ENCODE data around the gene DOCK3. TPM values are rescaled to one million over a fixed set of nuclear protein-coding genes. Genes with fewer than 3 reads are reported as not detected.
"Not testable (repeated sequence)": the region's sequence is repeated elsewhere in the genome, so short reads cannot be mapped to it uniquely, and the experiment has no call there.

DOCK3 gene
- total RNA-seq, 2 donors from 2014 or later, result 7.2 to 9.7 TPM

DNA sequence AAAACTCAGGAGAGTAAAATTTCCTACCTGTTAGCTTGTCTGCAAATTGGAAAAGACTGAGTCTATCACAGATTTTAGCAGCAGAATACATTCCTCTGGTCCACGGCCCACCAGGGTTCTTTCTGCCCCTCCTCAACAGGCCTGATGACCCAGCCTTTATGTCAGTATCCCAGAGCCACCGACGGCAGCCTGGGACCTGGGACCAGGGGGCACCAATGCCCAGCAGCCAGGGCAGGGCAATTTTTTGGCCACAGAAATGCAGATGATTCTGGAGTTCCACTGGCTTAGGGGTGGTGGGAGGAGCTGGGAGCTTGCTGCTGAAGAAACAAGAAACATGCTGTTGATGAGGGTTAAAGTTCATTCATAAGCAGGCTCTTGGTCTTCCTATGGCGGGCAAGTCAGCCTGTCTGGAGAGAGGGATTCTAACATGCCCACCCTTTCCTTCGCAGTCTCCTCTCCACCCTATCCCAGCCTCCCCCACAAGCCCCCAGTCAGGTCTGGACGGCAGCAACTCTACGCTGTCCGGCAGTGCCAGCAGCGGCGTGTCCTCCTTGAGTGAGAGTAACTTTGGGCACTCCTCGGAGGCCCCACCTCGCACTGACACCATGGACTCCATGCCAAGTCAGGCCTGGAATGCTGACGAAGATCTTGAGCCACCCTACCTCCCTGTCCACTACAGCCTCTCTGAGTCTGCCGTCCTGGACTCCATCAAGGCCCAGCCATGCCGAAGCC, 706.0 kb downstream of the DOCK3 start:
- H3K27ac Mint-ChIP-seq, result no peak overlapping the region
- no peaks in the 10 kb centered on the region for H3K27me3 Mint-ChIP-seq (ENCODE audit: low read depth)
- no peaks in the 10 kb centered on the region for H3K9me3 Mint-ChIP-seq
- no peak for DNase-seq
- H3K4me3 Mint-ChIP-seq, result no peak overlapping the region
- H3K4me1 Mint-ChIP-seq (ENCODE audit: low read depth), result peaks cover 27% of the 10 kb centered on the region
- H3K36me3 Mint-ChIP-seq (ENCODE audit: insufficient read depth in 2 of 2), result peaks cover 7 to 8% of the 10 kb centered on the region in 2 donors
- no peak for ATAC-seq (replicated peaks in 1 of 2)

DNA sequence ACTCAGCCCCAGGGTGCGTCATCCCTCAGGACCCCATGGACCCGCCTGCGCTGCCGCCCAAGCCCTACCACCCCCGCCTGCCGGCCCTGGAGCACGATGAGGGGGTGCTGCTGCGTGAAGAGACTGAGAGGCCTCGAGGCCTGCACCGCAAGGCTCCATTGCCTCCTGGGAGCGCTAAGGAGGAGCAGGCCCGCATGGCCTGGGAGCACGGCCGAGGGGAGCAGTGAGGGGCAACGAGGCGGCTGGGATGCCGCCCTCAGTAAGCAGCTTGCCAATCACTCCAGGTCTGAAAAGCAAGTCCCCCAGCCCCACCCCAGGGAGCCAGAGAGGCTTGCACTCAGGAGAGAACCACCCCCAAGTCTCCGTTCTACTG, 706.6 kb downstream of the DOCK3 start:
- Mint-ChIP-seq H3K4me1 (ENCODE audit: low read depth) (peaks cover 33% of the 10 kb centered on the region), H3K27ac (no peak overlapping the region), H3K4me3 (no peak overlapping the region), H3K36me3 (ENCODE audit: insufficient read depth in 2 of 2) (peaks cover 8 to 11% of the 10 kb centered on the region in 2 donors), H3K9me3 (no peaks in the 10 kb centered on the region), H3K27me3 (ENCODE audit: low read depth) (no peaks in the 10 kb centered on the region)
- DNase-seq (no peak), ATAC-seq (replicated peaks in 1 of 2) (no peak)

DNA sequence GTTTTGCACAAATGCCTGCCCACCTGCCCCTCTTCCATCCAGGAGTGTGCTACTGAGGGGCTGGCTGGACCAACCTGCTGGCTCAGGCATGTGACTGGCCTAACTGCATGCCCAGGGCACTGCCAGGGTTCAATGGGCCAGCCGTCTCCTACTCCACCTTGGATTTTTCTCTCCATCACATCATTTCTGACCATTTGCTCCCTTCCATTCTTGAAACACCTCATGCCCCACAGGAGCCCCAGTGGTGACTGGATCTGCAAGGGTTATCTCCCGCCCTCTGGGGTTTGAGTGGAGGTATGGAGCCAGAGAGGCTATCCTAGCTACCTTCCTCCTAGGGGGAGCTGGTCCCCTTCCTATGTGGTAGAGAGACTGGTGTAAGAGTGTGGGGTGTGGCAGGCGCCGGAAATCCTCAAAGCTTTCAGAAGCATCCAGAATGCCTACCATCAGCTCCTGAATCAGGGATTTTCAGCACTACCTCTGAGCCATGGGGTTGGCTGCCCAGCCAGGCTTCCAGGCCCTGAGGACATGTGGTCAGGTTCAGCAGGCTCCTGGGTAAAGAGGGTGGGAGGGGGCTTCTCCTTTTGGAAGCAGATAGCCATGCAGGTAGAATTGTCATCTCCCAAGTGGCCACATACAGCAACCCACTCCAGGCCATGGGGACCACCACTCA, 707.5 kb downstream of the DOCK3 start:
- H3K36me3 Mint-ChIP-seq (ENCODE audit: insufficient read depth in 2 of 2), result peaks cover 8 to 14% of the 10 kb centered on the region in 2 donors
- H3K4me3 Mint-ChIP-seq, result no peak overlapping the region
- H3K4me1 Mint-ChIP-seq (ENCODE audit: low read depth), result peaks cover 42% of the 10 kb centered on the region
- ATAC-seq (replicated peaks in 1 of 2) (no peak), DNase-seq (no peak)
- H3K27ac Mint-ChIP-seq, result no peak overlapping the region
- H3K9me3 Mint-ChIP-seq, result no peaks in the 10 kb centered on the region
- H3K27me3 Mint-ChIP-seq (ENCODE audit: low read depth), result no peaks in the 10 kb centered on the region

DNA sequence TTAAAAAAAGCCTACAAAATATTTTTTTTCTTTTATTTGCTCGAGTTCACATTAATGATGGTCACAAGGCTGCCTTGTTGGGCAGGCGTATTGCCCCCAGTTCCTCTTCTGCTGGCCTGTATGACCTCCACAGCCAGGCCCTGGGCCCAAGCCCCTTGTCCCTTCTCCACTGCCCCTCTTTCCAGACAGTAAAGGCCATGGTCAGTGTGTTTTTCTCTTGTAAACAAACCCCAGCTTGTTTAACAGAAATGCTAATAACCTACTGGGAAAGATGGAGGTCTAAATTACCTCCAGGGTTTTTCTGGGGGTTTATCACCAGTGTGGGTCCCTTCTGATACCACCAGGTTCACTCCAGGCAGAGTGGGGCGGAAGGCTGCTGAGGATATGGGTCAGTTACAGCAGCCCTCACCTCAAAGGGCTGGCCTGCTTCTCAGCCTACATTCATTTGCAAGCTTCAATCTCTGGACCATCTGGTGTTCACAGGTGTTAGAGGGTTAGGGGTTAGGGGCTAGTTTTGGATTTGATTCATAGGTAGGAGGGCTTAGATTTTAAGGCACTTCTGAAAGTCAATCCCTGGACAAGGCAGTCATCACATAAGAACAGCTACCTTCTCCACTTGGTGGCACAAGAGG, 708.3 kb downstream of the DOCK3 start:
- Mint-ChIP-seq H3K27ac (peak overlapping the region; percentile 97), H3K4me3 (peak overlapping the region; percentile 98), H3K9me3 (no peaks in the 10 kb centered on the region), H3K27me3 (ENCODE audit: low read depth) (no peaks in the 10 kb centered on the region), H3K4me1 (ENCODE audit: low read depth) (peaks cover 50% of the 10 kb centered on the region), H3K36me3 (ENCODE audit: insufficient read depth in 2 of 2) (peaks cover 12 to 19% of the 10 kb centered on the region in 2 donors)
- DNase-seq, result no peak
- ATAC-seq (replicated peaks in 1 of 2), result no peak

DNA sequence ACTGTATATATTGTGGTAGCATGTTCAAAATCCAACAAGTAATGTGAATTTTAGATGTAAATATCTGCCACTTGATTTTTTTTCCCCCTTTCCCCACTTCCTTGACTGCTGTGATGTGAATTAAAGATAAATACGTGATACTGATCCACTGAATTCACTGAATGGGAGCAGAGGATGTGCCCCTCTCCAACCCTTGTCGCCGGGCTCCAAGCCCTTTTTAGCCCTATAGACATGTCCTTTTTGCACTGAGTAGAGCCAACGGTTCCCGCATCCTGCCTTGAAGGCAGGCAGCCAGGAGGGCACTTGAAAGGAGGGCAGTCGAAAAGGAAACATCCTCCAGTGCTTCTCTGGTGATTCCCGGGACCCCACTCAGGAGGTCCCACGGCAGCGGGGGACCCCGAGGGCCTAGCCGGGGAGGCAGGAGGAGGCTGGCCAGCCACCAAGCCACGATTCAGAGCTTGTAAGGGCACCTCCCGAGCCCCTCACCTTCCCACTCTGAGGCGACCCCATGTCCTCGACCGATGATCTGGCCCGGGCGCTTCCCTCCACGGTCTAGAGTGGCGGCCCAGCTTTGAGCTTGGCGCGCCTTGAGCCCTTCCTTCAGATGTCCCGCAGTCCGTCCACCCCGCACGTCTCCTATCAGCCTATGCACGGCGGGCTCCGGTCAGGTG, 709.5 kb downstream of the DOCK3 start:
- H3K27ac Mint-ChIP-seq, result peak overlapping the region; percentile 97

DNA sequence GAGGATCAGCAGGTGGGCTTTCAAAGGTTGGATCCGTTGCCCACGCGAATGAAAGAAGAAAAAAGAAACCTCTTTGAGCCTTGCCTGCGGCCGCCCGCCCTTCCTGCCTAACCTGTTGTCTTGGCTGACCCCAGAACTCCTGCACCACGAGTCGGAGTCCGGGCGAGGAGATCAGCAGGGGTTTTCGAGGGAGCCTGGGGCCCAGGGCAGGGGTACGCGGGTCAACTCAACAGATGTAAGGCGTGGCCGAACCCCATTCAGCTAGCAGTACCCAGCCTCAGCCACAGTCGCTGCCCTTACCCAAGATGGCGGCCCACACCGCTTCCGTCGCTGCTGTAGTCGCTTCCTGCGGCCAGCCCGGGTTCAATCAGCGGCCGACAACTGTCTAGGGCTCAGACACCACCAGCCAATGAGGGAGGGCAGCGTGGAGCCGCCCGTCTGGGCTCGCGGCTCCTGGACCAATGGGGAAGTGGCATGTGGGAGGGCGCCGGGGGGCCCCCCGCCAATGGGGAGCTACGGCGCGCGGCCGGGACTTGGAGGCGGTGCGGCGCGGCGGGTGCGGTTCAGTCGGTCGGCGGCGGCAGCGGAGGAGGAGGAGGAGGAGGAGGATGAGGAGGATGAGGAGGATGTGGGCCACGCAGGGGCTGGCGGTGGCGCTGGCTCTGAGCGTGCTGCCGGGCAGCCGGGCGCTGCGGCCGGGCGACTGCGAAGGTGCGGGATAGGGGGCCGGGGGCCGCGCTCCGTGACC, 710.2 kb downstream of the DOCK3 start, which contains the start of gene MANF:
Gene MANF, plus strand, starts transcription at position 566 of the 748 bp plus-strand sequence. Its CDS starts 52 bp downstream, at position 618.
- Mint-ChIP-seq H3K27ac (peak within 1 kb of the TSS; percentile 97), H3K4me1 (ENCODE audit: low read depth) (peaks cover 58% of the 10 kb centered on the region), H3K4me3 (peak within 1 kb of the TSS; percentile 98), H3K9me3 (no peaks in the 10 kb centered on the region), H3K36me3 (ENCODE audit: insufficient read depth in 2 of 2) (peaks cover 12 to 23% of the 10 kb centered on the region in 2 donors), H3K27me3 (ENCODE audit: low read depth) (no peaks in the 10 kb centered on the region)
- ATAC-seq (replicated peaks in 1 of 2) (peak; percentile 96 to 97), DNase-seq (peak; percentile 97 to 98)

More for the DNA sequence above, 709.5 kb downstream of the DOCK3 start:
- Mint-ChIP-seq H3K4me1 (ENCODE audit: low read depth) (peaks cover 56% of the 10 kb centered on the region), H3K9me3 (no peaks in the 10 kb centered on the region), H3K27me3 (ENCODE audit: low read depth) (no peaks in the 10 kb centered on the region), H3K4me3 (peak overlapping the region; percentile 98), H3K36me3 (ENCODE audit: insufficient read depth in 2 of 2) (peaks cover 12 to 22% of the 10 kb centered on the region in 2 donors)
- DNase-seq (peak; percentile 40 to 43), ATAC-seq (replicated peaks in 1 of 2) (peak; percentile 6 to 20)

DNA sequence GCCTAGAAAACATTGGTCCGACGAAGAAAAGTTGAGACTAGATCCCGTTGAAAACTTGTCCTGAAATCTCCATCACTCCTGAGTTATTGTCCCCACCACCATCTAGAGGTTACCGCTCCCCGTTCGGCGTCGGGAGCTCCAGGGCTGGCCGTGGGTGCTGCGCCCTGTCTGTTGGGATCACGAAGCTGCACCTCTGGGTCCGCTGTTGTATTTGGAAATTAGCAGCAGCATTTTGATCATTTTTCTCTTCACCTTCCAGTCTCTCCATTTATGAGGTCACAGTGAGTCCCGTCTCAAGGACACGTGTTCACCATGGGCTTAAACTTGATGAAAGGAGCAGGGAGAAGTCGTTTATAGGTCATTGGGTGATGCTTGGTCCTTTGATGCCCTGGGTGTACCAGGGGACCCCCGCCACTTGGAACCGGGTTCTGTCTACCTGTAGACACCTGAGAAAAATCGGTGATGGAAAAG, 710.9 kb downstream of the DOCK3 start:
- Mint-ChIP-seq H3K27me3 (ENCODE audit: low read depth) (no peaks in the 10 kb centered on the region), H3K4me1 (ENCODE audit: low read depth) (peaks cover 65% of the 10 kb centered on the region), H3K36me3 (ENCODE audit: insufficient read depth in 2 of 2) (peaks cover 12 to 23% of the 10 kb centered on the region in 2 donors), H3K27ac (peak overlapping the region; percentile 92), H3K9me3 (no peaks in the 10 kb centered on the region), H3K4me3 (peak overlapping the region; percentile 98)
- ATAC-seq (replicated peaks in 1 of 2) (no peak), DNase-seq (no peak)

DNA sequence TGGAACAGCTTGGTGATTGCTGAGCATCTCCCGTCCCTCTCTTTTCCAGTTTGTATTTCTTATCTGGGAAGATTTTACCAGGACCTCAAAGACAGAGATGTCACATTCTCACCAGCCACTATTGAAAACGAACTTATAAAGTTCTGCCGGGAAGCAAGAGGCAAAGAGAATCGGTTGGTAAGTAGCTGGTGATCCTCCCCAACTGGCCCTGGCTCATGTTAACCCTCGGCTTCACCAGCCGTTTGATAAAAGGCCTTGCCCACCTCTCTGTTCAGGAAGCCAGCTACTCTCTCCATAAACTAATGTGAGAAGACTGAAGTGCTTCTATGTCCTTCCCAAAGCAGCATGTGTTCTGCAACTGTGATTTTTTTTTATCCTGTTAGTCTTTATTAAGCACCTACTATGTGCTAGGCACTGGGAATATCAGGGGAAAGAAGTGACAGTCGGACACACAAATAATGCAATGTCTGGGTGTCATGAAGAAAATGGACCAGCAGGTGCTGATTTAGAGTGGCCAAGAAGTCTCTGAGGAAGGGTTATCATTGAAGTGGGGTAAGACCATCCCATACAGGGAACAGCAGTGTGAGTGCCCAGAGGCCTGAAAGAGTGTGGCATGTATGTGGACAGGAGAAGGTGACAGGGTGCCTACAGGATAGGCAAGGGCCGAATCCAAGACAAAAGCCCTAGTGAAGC, 711.6 kb downstream of the DOCK3 start:
- Mint-ChIP-seq H3K27ac (peak overlapping the region; percentile 92), H3K9me3 (no peaks in the 10 kb centered on the region), H3K36me3 (ENCODE audit: insufficient read depth in 2 of 2) (peaks cover 12 to 23% of the 10 kb centered on the region in 2 donors), H3K27me3 (ENCODE audit: low read depth) (no peaks in the 10 kb centered on the region), H3K4me3 (peak overlapping the region; percentile 98), H3K4me1 (ENCODE audit: low read depth) (peaks cover 67% of the 10 kb centered on the region)
- ATAC-seq (replicated peaks in 1 of 2) (no peak), DNase-seq (no peak)

DNA sequence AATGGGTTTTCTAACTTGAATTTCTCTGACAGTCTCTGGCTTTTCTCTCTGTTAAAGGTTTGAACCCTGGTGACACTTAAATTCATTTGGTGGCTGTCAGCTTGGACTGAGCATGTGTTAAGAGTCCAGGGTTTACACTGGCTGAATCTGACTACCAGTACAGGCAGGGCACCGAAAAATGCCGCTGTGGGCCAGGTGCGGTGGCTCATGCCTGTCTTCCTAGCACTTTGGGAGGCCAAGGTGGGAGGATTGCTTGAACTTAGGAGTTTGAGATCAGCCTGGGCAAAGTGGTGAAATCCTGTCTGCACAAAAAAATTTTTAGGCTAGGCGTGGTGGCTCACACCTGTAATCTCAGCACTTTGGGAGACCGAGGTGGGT, 712.1 kb downstream of the DOCK3 start:
- no peak for ATAC-seq (replicated peaks in 1 of 2)
- Mint-ChIP-seq H3K4me3 (peak overlapping the region; percentile 98), H3K27ac (peak overlapping the region; percentile 92), H3K36me3 (ENCODE audit: insufficient read depth in 2 of 2) (peaks cover 12 to 23% of the 10 kb centered on the region in 2 donors), H3K9me3 (no peaks in the 10 kb centered on the region), H3K27me3 (ENCODE audit: low read depth) (no peaks in the 10 kb centered on the region), H3K4me1 (ENCODE audit: low read depth) (peaks cover 67% of the 10 kb centered on the region)
- no peak for DNase-seq

DNA sequence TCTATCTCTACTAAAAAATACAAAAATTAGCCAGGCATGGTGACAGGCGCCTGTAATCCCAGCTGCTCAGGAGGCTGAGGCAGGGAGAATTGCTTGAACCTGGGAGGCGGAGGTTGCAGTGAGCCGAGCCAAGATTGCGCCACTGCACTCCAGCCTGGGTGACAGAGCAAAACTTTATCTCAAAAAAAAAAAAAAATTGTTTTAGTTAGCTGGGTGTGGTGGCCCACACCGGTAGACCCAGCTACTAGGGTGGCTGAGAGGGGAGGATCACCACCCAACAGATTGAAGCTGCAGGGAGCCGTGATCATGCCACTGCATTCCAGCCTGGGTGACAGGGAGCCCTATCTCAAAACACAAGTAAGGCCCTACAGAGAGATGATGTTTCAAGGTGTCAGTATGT, 712.6 kb downstream of the DOCK3 start:
- H3K27ac Mint-ChIP-seq, result peak overlapping the region; percentile 92
- peaks cover 67% of the 10 kb centered on the region for H3K4me1 Mint-ChIP-seq (ENCODE audit: low read depth)
- H3K27me3 Mint-ChIP-seq (ENCODE audit: low read depth); ATAC-seq (replicated peaks in 1 of 2); DNase-seq; H3K9me3 Mint-ChIP-seq: not testable (repeated sequence)
- H3K4me3 Mint-ChIP-seq, result peak overlapping the region; percentile 98
- peaks cover 12 to 23% of the 10 kb centered on the region in 2 donors for H3K36me3 Mint-ChIP-seq (ENCODE audit: insufficient read depth in 2 of 2)

DNA sequence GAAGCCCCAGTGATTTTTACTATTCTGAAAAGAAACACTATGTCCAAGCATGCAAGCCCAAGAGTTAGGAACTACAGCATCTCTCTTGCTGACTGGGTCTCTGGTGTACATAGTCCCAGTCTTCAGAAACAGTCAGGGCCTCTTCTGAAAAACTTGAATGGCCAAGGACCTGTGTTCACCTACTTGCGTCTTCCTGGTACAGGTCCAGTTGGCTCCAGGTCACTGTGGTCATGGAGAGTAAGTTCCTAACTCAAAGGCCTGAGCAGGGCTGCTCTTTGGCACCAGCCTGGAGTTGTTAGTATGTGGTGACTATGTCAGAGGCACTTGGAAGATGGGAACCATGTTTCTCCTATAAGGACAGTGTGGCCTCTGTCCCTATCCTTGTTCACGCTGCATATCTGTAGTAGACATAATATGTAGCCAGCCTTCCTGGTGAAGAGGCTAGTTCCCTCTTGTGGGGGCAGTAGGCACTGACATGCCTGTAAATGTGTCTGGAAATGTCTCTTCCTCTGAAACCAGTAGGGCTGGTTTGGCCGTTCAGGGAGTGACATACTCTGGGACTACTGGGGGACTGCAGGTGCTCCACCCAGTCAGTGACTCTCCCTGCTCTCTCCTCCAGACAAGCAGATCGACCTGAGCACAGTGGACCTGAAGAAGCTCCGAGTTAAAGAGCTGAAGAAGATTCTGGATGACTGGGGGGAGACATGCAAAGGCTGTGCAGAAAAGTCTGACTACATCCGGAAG, 713.7 kb downstream of the DOCK3 start:
- no peak overlapping the region for H3K27ac Mint-ChIP-seq
- no peak for DNase-seq

More for the DNA sequence above, 713.7 kb downstream of the DOCK3 start:
- Mint-ChIP-seq H3K27me3 (ENCODE audit: low read depth) (no peaks in the 10 kb centered on the region), H3K4me1 (ENCODE audit: low read depth) (peaks cover 70% of the 10 kb centered on the region), H3K4me3 (no peak overlapping the region), H3K9me3 (no peaks in the 10 kb centered on the region), H3K36me3 (ENCODE audit: insufficient read depth in 2 of 2) (peaks cover 12 to 29% of the 10 kb centered on the region in 2 donors)
- no peak for ATAC-seq (replicated peaks in 1 of 2)

Measured in activated T-cell treated with anti-CD3 and anti-CD28 coated beads, Interleukin-2, amount 50 U/mL, for 72 hours (primary cell).